Keratinocyte (primary cell): ENCODE data around the gene UNC13A.

Source experiments
- CTCF ChIP-seq, 3 experiments: IDR thresholded peaks in 1 of 3; conservative IDR thresholded peaks in 1 of 3; optimal IDR thresholded peaks in 1 of 3; 2 replicates in 2 of 3; 3 replicates in 1 of 3; pipeline versions ENCODE3 to v1.5.1; 2011; ENCODE audit warnings: low read length in 3 of 3, mild to moderate bottlenecking in 3 of 3, moderate library complexity in 2 of 3, control low read depth in 1 of 3, inconsistent platforms in 1 of 3; ENCODE audit not compliant: insufficient read depth in 2 of 3; ENCODE audit errors: extremely low read depth in 1 of 3
- EZH2 ChIP-seq: IDR thresholded peaks from one replicate; pipeline ENCODE4 v1.6.1; 2012; ENCODE audit warnings: inconsistent platforms, mild to moderate bottlenecking, low read length, moderate library complexity

- TF ChIP-seq EZH2 (no peak), CTCF (optimal IDR thresholded peaks at IDR 0.05 in 1 of 3, IDR thresholded peaks at IDR 0.05 in 1 of 3, conservative IDR thresholded peaks at IDR 0.05 in 1 of 3; ENCODE audit: extremely low read depth in 1 of 3, insufficient read depth in 2 of 3, low read length in 3 of 3) (no peak)
These were observed 70.4 kb downstream of the UNC13A start for GRCh38 chr19:17617807-17618192.
